ENCODE data around the gene ZNF705A.
"Not testable (repeated sequence)": the region's sequence is repeated elsewhere in the genome, so short reads cannot be mapped to it uniquely, and the experiment has no call there.

The ZNF705A gene

DNA sequence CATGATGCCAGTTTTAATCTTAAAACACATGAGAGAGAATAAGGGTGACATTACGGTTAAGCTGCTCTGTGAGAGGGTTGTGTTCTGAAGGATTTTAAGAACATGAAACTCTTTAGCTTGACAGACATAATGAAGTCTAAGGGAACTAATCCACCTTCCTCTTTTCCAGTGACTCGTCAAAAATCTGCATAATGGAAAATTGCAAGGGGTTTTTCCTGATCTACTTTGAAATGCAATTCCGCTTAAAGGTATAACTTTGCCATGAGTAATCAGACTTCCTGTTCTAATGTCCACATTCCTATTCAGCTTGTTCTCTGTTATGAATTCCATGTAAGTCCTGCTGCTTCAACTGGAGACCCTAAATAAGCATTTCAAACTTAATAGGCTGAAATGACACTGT lies at the start of gene ZNF705A:
ZNF705A (plus strand) TSS at position 171 of the 400 bp plus-strand sequence. CDS start 15,611 bp downstream, outside the sequence.
- no peak for DNase-seq

DNA sequence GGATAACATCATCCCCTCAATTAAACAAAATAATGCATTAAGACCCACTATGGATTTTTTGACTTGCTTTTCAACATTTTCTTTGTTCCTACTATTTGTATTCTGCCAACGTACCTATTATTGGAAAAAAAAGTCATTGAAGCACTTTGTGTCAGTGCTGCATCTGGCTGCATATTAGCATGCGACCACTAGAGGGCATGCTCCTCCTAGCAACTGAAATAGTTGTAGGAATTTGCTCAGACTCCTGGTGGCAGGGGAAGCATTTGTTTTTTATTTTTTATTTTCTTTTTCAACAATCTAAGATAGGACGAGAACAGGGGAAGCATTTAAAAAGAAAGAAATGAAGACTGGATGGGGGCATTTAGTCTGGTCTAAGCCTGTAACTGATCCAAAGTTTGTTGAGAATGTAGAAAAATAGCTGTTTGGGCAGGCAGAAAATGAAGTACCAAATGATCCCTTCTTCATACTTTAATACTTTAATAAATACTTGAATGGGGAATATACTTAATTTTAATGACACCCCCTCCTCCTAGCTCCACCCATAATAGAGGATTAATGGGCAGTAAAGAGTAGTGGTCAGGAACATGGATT lies 47.9 kb upstream of the ZNF705A start:
- peak; percentile 83 for DNase-seq

DNA sequence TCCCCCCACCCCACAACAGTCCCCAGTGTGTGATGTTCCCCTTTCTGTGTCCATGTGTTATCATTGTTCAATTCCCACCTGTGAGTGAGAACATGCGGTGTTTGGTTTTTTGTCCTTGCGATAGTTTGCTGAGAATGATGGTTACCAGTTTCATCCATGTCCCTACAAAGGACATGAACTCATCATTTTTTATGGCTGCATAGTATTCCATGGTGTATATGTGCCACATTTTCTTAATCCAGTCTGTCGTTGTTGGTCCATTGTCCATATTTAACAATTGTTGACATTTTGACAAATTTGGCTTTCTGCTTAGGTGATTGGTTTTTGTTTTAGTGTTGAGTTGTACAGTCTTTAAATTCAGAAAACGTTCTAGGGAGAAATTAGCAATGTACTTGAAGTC lies 43.7 kb upstream of the ZNF705A start:
- DNase-seq, result not testable (repeated sequence)

DNA sequence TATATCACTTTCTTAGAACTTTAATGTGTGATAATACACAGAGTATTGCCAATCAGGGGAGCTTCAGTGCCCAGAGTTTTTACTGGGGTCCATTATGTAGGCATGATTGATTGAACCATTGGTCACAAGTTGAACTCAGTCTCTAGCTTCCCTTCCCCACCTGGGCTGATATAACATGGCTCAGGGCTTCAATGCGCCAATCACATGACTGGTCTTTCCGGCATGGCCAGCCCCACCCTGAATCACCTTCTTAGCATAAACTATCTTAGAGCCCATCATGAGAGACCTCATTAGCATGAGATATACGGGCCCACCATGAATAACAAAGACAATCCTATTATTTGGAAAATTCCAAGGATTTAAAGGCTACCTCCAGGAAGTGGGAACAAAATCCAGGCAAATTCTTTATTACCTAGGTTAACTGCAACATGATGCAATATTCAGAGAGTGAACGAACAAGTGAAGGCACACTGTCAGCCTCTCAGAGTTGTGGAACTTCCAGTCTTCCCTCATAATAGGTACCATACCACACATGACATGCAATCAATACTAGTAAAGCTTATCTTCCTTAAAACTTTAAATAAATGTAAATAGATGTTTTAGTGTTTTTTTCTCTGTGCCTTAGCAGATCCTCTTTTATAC lies 36.6 kb upstream of the ZNF705A start:
- no peak for DNase-seq

DNA sequence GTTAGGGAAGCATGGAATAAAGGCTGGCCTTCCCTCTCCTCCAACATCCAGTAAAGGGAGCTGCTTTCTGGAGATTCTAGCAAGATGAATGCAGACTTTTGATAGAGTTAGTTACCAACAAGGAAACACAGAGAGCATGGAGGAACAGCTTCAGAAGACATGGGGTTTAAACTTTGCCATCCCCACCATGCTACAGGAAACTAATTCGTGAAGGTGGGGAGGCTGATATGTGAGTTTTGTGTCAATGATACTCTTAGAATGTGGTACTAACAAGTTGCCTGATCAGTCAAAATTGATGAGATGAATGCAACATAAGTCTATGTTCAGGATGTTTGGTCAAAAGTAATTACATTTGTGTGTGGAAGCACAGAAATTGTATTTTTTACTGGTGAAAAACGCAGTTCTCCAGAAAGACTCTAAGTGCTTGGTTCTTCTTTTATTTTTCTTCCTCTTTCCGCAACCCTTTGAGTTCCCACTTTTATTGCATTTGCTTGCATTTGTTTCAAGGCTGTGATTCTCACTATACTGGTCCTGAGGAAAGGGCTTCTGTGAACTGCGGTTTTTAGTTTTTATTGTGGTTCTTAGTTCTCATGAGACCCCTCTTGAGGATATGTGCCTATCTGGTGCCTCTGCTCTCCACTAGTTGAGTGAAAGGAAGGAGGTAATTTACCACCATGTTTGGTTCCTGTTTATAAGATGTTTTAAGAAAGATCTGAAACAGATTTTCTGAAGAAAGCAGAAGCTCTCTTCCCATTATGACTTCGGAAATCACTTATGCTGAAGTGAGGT lies 33.5 kb upstream of the ZNF705A start, which contains the start of gene CLEC4A:
CLEC4A (plus strand) TSS at position 494 of the 789 bp plus-strand sequence; CDS start at position 756, 262 bp downstream.
- no peak for DNase-seq

DNA sequence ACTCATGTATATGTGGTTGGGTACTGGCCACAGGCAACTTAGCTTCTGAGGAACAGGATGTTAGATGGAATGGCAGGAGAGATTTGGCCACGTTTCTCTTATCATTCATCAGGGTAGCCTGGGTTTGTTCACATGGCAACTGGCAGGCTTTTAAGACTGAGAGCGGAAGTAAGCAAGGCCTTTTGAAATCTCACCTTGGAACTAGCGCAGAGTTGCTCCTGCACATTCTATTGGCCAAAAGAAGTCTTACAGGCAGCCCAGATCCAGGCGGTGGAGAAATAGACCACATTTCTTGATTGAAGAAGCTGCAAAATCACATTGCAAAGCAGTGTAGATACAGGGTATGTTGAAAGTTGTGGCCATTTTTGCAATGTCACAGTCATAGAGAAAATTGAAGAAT lies 29.7 kb upstream of the ZNF705A start:
- DNase-seq, result no peak

DNA sequence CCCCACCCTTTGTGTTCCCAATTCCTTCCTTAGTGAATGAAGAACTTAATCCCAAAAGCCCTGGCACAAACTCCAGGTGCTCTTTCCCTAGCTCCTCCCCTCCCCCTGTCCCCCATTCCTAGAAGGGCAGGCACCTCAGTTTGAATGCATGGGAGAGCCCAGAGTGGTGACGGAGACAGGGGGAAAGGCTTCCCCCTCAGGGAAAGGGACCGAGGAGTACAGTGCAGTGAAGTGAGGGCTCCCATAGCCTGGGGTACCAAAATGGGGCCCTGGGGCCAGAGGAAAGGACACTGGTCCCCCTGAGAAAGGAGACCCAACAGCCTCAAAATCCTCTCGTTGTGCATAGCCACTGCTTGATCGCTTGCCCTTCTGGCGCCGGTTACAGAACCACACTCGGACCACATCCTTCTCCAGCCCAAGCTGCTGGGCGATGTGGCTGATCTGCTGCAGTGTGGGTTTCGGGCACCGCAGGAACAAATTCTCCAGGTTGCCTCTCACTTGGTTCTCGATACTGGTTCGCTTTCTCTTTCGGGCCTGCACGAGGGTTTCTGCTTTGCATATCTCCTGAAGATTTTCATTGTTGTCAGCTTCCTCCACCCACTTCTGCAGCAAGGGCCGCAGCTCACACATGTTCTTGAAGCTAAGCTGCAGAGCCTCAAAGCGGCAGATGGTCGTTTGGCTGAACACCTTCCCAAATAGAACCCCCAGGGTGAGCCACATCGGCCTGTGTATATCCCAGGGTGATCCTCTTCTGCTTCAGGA lies 23.0 kb upstream of the ZNF705A start:
- not testable (repeated sequence) for DNase-seq

DNA sequence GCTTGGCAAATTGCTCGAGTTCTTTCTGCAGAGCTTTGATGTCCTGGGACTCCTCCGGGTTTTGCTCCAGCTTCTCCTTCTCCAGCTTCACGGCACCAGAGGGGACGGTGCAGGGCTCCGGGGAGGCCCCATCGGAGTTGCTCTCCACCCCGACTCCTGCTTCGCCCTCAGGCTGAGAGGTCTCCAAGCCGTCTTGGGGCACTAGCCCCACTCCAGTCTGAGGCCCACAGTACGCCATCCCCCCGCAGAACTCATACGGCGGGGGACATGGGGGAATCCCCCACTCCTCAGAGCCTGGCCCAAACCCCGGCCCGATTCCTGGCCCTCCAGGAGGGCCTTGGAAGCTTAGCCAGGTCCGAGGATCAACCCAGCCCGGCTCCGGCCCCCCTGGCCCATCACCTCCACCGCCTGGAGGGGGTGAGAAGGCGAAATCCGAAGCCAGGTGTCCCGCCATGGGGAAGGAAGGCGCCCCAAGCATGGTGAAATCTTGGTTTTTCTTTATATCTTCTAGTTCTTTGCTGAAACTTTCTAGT lies 22.4 kb upstream of the ZNF705A start:
- DNase-seq, result not testable (repeated sequence)

DNA sequence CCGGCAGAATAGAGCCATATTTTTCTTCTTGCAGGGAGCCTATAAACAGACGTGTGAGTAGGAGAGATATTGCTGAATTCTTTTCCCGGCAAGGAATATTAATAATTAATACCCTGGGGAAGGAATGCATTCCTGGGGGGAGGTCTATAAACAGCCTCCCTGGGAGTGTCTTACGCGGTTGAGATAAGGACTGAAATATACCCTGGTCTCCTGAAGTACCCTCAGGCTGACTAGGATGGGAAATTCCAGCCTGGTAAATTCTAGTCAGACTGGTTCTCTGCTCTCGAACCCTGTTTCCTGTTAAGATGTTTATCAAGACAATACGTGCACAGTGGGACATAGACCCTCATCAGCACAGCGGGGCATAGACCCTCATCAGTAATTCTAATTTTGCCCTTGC lies 15.2 kb upstream of the ZNF705A start:
- not testable (repeated sequence) for DNase-seq

DNA sequence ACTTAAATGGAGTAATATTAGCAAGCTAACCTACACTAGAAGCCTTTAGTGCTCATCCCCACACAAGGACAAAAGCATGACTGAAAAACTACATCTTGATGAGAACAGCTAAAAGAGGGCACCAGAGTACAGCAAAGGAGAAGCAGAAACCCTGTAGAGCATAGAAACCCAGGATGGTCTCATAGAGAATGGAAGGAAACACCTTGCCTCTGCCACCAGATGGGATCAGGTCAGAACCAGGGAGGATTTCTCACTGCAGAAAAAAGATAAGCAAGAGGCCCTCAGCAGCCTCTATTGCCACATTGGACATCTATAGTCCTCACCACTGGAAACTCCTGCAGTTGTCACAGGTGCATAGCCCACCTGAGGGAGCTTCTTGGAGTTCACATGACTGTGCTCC lies 13.6 kb upstream of the ZNF705A start:
- no peak for DNase-seq

DNA sequence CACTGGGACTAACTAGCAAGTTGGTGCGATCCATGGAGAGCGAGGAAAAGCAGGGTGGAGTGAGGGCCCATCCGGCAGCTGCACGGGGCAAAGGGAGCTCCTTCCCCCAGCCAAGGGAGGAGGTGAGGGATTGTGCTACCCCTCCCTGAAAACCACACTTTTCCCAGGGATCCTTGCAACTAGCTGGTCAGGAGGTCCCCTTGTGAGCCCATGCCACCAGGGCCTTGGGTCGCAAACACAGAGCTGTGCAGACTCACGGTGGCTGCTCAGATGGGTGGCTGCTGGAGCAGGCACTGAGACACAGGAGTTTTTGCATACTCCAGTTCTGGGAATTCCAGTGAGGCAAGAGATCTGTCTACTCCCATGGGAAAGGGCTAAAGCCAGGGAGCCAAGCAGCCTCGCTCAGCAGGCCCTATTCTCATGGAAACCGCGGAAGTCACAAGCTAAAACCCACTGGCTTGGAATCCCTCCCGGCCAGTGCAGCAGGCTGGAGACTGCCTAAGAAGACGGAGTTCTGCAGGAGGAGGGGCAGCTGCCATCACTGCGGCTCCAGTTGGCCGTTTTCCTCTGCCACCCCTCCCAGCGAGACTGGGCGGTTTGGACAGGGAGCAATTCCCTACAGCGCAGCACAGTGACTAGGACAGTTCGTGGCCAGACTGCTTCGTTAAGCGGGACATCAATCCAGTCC lies 10.9 kb upstream of the ZNF705A start:
- DNase-seq, result no peak

DNA sequence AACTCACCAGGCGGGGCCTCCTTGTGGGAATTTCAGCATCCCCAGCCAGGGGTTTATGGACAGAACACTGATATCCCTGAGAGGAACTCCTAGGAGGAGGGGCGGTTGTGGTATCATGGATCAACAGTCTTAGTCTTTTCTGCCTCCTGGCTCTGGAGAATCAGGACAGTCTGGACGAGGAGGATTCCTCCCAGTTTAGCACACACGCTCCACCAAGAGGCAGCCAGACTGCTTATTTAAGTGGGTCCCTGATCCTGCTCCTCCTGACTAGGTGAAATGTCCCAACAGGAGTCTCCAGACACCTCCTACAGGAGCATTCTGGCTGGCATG lies 10.4 kb upstream of the ZNF705A start:
- no peak for DNase-seq

DNA sequence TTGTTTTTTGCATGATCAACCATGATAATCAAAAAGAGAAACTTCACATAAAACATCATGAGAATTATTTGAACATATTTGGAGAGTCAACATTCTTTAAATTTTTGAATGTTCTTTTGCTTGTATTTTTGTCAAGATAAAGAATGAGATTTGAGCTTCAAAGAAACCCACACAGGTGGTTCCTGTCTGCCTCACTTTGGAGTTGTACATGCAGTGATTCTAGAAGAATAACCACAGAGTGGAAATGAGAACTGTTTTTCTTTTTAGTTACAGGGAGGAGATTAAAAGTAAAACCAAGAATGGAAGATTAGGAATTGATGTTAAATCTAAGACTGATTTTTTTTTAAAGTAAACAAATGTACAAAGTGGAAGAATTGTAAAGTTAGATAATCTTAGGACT lies 2.3 kb upstream of the ZNF705A start:
- no peak for DNase-seq

DNA sequence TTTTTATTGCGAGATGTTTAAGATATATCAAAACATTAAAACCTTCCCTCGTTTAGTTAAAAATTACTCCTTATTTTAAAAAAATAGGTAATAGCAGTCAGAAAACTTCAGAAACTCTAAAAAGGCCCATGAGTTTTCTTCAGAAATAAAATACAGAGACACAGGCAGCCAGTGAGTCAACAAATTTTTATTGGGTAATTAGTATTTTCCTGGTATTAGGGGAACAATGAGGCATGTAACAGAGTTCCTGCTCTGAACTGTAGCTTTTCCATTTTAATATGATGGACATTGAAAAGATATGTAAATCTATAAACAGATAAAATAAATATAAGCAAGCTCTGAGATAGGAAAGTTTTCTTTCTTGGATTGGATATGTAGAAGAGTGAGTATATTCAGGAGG lies 399 bp upstream of the ZNF705A start:
- DNase-seq, result no peak

DNA sequence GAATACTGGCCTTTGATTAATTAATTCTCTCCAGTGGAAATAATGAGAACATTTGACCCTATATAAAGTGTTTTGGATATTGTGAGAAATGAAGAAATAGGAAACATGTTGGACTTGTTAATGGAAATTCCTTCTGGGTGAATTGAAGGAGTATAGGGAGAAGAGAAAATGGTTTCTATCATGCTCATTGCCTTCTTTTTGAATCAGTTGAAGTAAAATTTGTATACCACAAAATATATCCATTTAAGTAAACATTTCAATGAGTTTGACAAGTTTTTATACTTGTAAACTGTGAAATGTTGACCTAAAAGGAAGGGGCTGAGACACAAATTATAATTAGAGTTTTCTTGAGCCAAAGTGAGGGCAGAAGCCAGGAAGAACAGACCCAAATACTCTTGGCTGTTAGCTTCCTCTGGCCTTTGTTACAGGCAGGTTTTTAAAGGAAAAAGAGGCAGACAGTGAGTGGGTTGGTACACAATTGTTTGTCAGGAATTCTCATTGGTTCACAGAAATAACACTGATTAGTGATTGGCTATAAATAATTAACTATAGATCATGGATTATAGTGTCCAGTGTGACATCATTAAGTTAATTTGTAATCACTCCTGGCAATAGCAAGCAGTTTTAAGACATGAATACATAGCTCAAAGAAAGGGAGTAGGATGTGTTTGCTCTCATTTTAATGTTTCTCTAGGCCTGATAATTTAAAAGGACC lies 826 bp downstream of the ZNF705A start:
- DNase-seq, result no peak

DNA sequence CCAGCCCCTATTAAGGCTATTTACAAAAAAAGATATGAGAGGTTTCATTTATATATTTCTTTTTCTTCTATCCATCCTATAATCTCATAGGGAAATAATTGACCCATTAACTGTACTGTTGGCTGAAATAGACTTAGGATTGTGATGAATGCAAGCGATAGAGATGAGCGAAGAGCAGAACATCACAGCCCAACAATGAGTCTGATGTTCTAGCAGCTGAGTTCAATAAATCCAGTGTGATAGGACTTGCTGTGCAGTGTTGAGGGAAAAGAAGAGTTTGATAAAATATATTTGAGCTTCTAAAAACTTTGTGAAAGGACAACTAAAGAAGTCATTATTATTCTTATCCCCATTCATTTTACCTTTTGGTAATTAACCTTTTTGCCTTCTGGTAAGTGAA lies 16.1 kb downstream of the ZNF705A start:
- DNase-seq, result not testable (repeated sequence)

DNA sequence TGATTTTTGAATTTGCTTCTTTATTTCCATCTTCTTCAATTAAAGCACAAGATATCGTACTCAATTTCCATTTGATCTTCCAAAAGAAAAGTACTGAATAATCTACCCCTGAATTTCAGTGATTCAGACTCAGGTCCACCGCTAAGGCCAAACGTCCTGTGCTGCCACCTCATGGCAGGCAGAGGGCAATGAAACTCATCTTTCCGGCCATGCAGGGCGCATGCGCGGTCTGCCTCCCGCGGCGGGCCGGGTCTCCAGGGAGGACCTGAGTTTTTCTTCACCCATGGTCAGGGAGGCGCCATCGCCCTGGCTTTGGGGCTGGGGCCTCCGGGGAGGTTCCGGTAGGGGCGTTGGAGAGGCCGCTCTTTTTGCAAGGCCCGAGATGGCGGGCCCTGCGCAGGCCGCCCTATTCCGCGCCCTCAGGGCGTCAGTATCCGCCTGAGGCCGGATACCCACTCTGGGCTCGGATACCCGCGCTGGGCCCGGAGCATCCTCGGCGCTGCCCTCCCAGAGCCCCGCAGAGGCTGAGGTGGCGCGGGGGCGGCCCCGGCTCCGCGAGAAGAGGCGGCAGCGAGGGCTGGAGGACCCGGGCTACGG lies 23.3 kb downstream of the ZNF705A start:
- DNase-seq, result peak; percentile 63

DNA sequence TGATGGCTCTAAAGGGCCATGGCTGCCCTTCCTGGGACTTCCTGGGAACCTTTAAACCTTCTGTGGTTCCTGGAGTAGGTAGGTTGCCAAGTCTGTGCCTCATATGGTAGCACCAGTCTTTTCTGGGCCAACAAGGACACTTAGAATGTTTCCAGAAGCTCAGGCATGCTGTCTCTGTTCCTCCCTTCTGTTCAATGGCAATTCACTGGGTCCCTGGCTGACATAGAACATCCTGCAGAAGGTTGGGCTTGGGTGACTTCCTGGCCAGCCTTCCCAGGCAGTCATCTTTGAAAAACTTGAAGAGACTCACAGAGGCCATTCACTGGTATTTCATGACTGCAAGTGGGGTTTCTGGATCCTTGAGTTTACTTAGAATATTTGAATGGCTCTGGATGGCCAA lies 24.5 kb downstream of the ZNF705A start:
- not testable (repeated sequence) for DNase-seq

DNA sequence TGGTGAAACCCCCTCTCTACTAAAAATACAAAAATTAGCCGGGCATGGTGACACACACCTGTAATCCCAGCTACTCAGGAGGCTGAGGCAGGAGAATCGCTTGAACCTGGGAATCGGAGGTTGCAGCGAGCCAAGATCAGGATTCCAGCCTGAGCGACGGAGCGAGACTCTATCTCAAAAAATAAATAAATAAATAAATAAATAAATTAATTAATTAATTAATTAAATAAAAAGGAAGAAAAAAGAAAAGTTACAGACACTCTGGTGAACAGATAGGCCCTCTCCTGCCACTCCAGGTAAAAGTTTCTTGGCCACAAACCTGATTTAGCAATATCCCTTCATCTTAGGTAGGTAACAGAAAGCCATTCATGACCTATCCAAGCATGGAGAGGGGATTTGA lies 26.1 kb downstream of the ZNF705A start:
- not testable (repeated sequence) for DNase-seq

DNA sequence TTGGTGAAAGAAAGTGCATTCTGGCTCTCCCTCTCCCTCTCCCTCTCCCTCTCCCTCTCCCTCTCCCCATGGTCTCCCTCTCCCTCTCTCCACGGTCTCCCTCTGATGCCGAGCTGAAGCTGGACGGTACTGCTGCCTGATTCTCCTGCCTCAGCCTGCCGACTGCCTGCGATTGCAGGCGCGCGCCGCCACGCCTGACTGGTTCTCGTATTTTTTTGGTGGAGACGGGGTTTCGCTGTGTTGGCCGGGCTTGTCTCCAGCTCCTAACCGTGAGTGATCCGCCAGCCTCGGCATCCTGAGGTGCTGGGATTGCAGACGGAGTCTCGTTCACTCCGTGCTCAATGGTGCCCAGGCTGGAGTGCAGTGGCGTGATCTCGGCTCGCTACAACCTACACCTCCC lies 26.5 kb downstream of the ZNF705A start:
- DNase-seq, result not testable (repeated sequence)

DNA sequence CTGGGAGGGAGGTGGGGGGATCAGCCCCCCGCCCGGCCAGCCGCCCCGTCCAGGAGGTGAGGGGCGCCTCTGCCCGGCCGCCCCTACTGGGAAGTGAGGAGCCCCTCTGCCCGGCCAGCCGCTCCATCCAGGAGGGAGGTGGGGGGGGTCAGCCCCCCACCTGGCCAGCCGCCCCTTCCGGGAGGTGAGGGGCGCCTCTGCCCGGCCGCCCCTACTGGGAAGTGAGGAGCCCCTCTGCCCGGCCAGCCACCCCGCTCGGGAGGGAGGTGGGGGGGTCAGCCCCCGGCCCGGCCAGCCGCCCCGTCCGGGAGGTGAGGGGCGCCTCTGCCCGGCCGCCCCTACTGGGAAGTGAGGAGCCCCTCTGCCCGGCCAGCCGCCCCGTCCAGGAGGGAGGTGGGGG lies 27.4 kb downstream of the ZNF705A start:
- DNase-seq, result not testable (repeated sequence)
